Nephron progenitor cell (in vitro differentiated cells): ENCODE results near the gene IRF5.

Experiments
- DNase-seq: peaks from one replicate; pipeline ENCODE4 v3.0.0; 2021
- H3K27ac Mint-ChIP-seq: 2 replicates; pipeline ENCODE4 v1.8.0; 2021; ENCODE audit warnings: mild to moderate bottlenecking, moderate library complexity, mixed read lengths
- H3K27me3 Mint-ChIP-seq: 2 replicates; pipeline ENCODE4 v1.8.0; 2021; ENCODE audit warnings: mild to moderate bottlenecking, low read depth, mixed read lengths; ENCODE audit not compliant: poor library complexity
- H3K36me3 Mint-ChIP-seq: 2 replicates; pipeline ENCODE4 v1.8.0; 2021; ENCODE audit warnings: low read depth, mixed read lengths
- H3K4me1 Mint-ChIP-seq: 2 replicates; pipeline ENCODE4 v1.8.0; 2021; ENCODE audit warnings: mixed read lengths
- H3K4me3 Mint-ChIP-seq: 2 replicates; pipeline ENCODE4 v1.8.0; 2021; ENCODE audit warnings: mild to moderate bottlenecking, moderate library complexity, mixed read lengths
- H3K9me3 Mint-ChIP-seq: 2 replicates; pipeline ENCODE4 v1.8.0; 2021; ENCODE audit warnings: mild to moderate bottlenecking, moderate library complexity, mixed read lengths
- TF ChIP-seq, protein P1 (sequence below): fragments of 200-600 bp; sonication (generic); IDR thresholded peaks from 2 replicates; pipeline ENCODE4 v1.5.0; 2021; ENCODE audit warnings: antibody characterized with exemption

The IRF5 gene

DNA sequence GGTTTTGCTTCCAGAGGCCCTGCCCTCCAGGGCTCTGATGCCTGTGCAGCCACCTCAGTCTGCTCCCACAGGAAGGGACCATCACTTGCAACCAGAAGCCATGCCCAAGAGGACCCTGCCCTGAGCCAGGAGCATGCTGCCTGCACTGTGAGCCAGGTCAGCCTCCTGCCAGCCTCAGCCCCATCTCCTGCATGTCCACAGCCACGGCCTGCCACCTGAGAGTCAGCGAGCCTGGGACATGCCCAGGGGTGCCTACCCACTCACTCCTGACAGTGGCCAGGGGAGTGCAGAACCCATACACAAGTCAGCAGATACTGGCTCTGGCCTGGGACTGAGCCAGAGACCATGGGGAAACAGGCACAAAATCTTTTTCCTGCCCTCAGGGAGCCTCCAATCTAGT is 20.6 kb upstream of the IRF5 start:
- H3K4me1 Mint-ChIP-seq, result peaks cover 30% of the 10 kb centered on the region
- H3K27ac Mint-ChIP-seq, result no peak overlapping the region
- H3K4me3 Mint-ChIP-seq, result no peak overlapping the region
- H3K36me3 Mint-ChIP-seq, result no peaks in the 10 kb centered on the region
- no peak for DNase-seq
- no peaks in the 10 kb centered on the region for H3K9me3 Mint-ChIP-seq
- H3K27me3 Mint-ChIP-seq, result peaks cover 77% of the 10 kb centered on the region
- TF ChIP-seq, protein P1, sequence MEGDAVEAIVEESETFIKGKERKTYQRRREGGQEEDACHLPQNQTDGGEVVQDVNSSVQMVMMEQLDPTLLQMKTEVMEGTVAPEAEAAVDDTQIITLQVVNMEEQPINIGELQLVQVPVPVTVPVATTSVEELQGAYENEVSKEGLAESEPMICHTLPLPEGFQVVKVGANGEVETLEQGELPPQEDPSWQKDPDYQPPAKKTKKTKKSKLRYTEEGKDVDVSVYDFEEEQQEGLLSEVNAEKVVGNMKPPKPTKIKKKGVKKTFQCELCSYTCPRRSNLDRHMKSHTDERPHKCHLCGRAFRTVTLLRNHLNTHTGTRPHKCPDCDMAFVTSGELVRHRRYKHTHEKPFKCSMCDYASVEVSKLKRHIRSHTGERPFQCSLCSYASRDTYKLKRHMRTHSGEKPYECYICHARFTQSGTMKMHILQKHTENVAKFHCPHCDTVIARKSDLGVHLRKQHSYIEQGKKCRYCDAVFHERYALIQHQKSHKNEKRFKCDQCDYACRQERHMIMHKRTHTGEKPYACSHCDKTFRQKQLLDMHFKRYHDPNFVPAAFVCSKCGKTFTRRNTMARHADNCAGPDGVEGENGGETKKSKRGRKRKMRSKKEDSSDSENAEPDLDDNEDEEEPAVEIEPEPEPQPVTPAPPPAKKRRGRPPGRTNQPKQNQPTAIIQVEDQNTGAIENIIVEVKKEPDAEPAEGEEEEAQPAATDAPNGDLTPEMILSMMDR, result no peak

DNA sequence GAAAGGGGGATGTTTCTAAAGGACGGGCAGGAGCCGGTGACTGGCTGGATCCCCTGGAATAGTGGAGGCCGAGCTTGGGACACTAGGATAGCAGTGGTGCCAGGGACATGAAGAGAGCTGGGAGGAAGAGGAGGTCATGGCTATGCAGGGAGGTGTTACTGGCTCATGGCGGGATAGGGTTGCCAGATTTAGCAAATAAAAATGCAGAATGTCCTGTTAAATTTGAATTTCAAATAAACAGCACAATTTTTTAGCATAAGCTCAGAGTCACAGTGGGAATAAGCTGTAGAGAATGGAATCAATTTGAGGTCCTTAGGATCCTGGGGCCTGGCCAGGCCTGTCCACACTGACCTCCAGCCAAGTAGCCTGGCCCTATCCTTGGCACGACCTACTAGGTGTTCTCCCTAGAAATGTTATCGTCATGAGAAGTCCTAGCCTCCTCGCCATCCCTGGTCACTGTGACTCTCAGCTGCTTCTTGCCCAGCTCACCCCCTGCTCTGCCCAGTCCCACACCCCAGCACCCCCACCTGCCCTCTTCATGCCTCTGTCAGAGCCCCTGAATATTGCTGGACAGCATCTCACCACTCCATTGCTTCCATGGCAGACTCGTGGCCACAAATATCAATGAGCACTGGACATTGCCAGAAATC is 19.6 kb upstream of the IRF5 start:
- peaks cover 25% of the 10 kb centered on the region for H3K4me1 Mint-ChIP-seq
- TF ChIP-seq, protein P1, result no peak
- no peaks in the 10 kb centered on the region for H3K9me3 Mint-ChIP-seq
- no peak overlapping the region for H3K4me3 Mint-ChIP-seq
- H3K36me3 Mint-ChIP-seq, result no peaks in the 10 kb centered on the region
- DNase-seq, result no peak
- H3K27ac Mint-ChIP-seq, result no peak overlapping the region
- peaks cover 83% of the 10 kb centered on the region for H3K27me3 Mint-ChIP-seq

DNA sequence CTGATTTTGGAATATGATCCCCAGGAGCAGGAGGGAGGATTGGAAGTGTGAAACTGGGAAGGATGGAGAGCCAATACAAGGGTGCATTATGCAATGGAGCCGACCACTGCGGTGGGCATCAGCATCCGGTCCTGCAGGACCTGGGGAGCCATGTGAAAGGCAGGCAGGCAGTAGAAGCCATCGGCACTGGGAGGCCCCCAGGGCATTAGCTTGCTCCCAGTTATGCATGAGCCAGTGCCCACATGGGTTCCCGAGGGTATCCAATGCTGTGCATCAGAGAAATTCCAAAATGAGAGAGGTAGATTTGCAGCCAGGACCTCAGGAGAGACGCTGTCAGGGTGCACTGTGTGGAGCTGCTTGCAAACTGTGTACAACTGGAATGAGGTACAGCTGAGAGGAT is 18.5 kb upstream of the IRF5 start:
- peaks cover 23% of the 10 kb centered on the region for H3K4me1 Mint-ChIP-seq
- H3K9me3 Mint-ChIP-seq, result no peaks in the 10 kb centered on the region

DNA sequence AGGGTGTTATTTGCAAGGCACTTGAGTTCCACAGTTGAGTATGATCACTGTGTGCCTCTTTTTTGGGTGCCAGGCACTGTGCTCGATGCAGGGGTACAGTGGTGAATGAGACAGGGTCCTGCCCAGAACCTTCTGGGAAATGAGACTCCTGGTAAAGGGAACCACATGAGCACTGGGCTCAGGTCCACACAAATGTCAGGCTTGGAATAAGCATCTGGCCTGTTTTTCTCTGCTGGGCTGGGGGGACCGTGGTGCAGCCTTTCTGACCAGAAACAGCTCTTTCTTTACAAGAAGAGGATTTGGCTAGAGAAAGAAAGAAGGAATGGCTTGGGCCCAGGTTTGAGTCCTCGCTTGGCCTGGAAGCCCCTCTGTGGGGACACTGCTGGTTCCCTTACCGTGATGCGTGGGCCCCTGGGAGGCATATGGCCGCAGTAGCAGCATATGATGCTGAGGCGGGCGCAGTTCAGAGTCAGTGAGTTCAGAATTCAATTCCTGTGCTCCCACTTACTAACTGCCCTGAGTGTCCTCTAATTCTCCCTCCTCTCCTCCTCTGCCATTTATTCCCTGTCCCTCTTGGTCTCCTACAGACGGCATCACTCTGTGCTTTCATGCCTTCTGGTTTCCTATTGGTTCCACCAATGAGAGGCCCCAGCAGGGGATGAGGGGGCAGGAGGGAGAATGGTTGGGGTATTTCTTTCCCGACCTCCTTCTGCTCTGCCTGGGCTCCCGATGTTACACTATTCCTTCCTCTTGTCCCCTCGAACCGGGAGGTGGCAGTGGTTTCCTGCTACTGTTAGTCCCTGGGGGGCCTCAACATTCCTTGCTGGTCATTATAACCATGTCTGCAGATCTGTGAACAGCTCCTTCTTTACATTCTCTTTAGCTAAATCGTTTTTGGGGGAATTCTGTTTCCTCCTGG is 17.6 kb upstream of the IRF5 start:
- Mint-ChIP-seq H3K27me3 (peaks cover 81% of the 10 kb centered on the region), H3K36me3 (no peaks in the 10 kb centered on the region), H3K4me1 (peaks cover 18% of the 10 kb centered on the region), H3K9me3 (no peaks in the 10 kb centered on the region), H3K4me3 (no peak overlapping the region), H3K27ac (no peak overlapping the region)
- DNase-seq, result no peak
- TF ChIP-seq, protein P1, result no peak

More for the DNA sequence above, 18.5 kb upstream of the IRF5 start:
- no peak for DNase-seq
- TF ChIP-seq, protein P1, result no peak
- Mint-ChIP-seq H3K27ac (no peak overlapping the region), H3K4me3 (no peak overlapping the region), H3K27me3 (peaks cover 88% of the 10 kb centered on the region), H3K36me3 (no peaks in the 10 kb centered on the region)

DNA sequence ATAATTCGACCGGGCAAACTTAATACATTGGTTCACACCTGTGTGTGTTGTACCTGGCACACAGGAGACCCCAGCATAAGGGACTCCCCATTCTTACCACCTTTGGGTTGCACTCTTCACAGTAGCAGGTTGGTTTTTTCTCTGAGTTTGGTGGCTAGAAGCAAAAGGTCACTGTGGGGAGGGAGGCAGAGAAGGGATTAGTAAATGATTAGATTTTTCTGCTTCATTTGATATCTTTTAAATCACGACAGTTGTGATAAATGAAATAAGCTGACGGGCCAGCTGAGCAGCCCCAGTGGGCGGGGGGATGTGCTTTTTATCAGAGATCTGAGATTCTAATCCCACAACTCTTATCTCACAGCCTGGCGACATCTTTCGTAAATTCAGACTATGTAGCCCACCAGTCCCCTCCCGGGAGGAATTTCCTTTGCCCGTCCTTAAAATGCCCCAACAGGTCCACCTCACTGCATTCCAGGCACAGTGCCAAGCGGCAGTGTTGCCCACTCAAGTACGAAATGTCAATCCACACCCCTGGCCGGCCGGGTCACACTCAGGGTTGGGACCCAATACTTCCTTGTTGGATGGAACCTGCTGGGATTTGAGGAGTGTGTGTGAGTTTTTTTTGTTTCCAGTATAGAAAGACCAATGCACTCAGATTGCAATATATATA is 16.7 kb upstream of the IRF5 start:
- H3K4me1 Mint-ChIP-seq, result peaks cover 13% of the 10 kb centered on the region
- H3K27ac Mint-ChIP-seq, result no peak overlapping the region
- TF ChIP-seq, protein P1, result no peak
- no peaks in the 10 kb centered on the region for H3K9me3 Mint-ChIP-seq
- H3K36me3 Mint-ChIP-seq, result no peaks in the 10 kb centered on the region
- DNase-seq, result no peak
- H3K4me3 Mint-ChIP-seq, result no peak overlapping the region
- peaks cover 73% of the 10 kb centered on the region for H3K27me3 Mint-ChIP-seq
